NOMO-1 treated with DMSO at 0.1 percent for 48 hours (cell line): ENCODE measurements around the gene GGTLC1.

Experiments
- DNase-seq: peaks from one replicate; lab custom pipeline; 2025; ENCODE audit not compliant: unreplicated experiment; lab: John Stamatoyannopoulos, UW

The GGTLC1 gene

DNA sequence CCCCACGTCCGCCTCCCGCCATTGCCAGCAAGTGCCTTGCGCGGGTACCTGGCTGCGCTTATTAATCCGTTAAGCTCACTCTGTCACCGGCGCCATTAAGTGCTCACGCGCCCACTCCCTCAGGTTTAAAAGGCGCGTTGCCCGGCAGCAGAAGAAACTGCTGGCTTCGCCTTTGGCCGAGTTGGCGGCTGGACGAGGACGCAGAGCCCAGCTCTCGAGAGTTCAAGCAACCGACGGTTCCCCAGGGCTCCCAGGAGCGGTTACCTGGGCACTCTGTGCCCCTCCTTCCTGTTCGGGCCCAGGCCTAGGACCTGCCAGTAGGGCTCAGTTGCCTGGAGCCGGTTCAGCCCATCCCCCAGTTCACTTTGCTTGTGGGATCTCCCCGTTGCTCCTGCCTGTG lies at the start of gene GGTLC1:
TSS of gene GGTLC1 (minus strand) at position 219 of the 400 bp plus-strand sequence. CDS start 2,168 bp downstream, outside the sequence.
- DNase-seq, result no peak

DNA sequence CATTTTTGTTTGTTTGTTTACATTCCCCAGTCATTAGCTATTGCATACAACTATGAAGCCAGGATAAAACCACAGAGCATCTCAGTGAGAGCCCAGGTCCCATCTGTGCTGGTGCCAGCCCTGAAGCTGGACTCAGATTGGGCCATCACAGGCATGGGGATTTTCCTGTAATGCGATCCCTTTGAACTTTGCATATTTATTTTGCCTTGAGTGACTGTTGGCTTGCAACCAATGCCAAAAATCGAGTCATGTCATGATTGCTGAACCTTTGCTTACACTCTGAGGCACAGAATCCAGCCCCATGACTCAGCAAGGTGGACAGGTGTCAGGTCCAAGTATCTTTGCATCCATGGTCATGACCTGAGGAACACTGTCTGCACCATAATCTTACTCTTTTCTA lies 46.2 kb upstream of the GGTLC1 start:
- no peak for DNase-seq

DNA sequence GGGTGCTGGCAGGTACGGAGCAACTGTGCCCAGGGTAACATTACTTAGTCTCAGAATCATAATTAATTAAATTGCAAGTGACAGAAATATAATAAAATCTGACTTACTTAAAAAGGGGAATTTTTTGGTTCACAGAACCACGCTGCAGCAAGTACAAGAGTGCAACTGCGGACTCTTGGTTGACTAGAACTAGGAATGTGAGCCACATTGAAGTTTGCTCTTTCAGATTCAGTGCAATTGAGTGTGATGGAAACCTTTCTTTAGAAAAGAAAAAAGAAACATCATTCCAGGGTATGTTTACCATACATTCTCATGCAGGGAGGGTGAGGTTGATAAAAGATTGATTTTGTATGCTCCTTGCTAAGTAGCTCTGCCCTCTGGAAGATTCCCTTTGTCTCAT lies 45.0 kb upstream of the GGTLC1 start:
- DNase-seq, result no peak

DNA sequence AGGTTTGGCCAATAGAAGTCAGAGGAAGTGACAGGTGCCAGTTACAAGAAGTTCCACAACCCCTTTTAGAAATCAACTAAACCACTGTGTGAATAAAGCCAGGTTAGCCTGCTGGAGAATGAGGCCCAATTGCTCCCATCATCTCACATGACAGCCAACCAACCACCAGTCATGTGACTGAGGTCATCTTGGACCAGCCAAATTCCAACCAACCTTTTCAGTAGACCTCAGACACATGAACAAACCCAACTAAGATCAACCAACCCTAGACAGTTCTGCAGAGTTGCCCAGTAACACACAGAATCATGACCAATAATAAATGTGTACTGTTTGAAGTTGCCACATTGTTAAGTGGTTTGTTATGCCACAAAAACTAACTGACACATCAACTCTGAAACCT lies 44.6 kb upstream of the GGTLC1 start:
- DNase-seq, result no peak

DNA sequence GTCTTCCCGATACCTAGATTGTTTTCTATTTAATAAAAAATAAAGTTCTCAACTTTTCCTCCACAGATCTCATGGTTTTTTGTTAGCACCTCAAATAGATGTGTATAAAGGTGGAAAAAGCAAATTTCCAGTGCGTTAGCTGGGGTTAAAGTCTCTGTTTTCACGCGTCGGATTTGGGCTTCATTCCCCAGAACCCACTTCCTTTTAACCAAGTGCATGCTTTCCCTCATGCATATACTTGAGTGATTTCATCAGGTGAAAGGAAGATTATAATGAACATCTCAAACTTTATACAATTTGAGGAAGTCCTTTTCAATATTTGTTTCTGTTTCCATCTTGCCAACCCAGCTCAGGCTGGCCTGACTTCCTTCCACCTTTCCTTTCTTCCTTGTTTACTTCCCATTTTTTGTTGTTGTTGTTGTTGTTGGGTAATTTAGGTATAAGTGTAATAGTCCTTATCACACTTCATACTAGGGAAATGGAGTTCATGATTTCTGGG lies 43.9 kb upstream of the GGTLC1 start:
- no peak for DNase-seq

DNA sequence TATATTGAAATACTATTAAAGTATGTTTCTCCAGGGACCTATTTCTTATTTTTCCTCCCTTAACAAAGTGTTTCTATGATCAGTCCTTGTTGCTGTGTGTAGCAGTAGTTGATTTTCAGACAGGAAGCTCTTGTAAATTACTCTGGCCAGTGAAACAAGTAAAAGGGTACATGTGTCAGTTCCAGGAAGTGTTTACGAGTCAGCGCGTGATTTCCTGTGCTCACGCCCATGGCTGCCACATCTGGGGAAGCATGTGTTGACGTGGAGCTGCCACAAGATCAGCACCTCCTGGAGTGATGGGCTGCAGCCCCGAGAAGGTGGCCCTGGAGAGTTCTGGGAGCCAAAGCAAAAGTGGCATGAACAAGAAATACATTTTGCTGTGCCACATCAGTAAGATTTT lies 38.6 kb upstream of the GGTLC1 start:
- no peak for DNase-seq

DNA sequence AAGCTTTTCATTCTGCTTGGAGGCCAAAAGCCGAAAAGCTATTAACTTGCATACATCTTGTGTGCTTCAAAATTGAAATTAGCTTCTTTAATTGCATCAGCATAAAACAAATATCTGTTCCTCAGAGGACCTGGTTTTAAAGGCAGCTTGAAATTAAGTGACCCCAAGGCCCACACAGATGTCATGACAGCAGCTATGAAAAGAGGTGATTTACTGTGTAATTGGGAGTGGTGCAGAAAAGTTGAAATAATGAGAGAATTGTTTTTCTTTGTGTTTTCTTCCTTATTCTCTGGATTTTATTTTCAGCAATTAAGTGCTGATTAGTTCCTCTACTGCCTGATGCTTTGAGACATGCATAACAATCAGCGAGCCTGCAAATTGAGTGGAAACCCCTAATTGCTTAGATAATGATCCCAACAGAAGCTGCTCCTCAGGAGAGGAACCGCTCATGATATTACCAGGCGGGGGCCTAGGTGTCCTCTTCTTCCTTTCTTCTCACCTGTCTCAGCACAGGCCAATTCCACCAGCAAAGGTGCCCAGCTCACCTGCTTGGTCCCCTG lies 34.1 kb upstream of the GGTLC1 start:
- no peak for DNase-seq

DNA sequence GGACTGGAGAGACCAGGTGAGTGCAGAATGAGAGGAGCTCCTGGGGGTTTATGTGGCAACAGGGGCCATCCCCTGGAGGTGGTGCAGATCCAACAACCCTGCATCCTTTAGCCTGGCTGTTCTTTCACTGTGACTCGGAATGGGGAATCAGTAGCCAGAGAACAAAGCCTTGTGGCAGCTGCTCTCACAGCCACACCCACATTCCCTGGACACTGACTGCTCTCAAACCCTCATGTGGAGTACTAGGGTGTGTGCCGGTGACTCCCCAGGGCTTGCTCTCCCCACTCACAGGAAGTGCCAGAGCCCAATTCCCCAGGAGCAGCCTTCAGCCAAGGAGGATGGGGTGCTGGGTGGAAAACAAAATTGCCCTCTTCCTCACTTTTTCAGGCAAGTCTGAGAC lies 30.2 kb upstream of the GGTLC1 start:
- no peak for DNase-seq

DNA sequence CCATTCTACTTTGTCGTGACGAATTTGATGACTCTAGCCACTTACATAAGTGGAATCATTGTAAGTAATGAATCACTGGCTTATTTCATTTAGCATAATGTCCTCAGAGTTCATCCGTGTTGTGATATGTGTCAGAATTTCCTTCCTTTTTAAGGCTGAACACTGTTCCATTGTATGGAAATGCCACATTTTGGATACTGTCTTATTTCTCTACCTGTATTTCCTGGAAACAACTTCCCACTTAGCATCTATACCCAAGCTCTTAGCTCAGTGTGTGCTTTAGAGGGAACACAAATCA lies 28.8 kb upstream of the GGTLC1 start:
- DNase-seq, result no peak

DNA sequence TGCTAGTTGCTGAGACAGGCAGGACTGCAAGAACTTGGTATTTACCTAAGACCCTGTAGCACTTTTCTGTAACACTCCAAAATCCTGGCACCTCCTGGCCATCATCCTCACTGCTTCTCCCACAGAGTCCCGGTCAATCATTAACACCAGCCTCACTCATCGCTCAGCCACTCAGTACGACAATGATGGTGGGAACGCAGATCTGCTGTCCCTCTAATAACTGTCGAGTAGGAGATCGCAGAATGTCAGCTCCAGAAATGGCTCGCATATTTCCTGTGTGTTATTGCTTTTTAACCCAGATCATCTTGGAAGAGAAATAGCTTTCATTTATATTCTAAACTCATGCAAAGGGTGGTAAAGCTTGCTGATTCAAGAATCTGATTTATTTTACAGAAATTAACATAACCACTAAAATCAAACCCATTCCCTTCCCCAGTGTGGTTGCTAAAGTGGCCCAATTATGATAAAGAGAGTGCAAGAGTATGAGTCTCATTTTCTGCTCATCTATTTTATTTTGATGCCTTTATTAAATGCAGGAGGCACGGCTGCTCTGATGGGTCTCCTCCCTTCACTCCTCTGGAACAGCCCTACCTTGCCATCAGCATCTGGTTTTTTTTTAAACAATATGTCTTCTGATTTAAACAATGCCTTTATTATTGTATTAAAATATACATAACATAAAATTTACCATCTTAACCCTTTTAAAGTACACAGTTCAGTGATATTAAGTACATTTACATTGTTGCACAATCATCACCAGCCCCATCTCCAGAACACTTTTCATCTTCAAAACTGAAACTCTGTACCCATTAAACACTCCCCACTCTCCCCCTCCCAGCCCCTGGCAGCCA lies 28.3 kb upstream of the GGTLC1 start:
- DNase-seq, result no peak

DNA sequence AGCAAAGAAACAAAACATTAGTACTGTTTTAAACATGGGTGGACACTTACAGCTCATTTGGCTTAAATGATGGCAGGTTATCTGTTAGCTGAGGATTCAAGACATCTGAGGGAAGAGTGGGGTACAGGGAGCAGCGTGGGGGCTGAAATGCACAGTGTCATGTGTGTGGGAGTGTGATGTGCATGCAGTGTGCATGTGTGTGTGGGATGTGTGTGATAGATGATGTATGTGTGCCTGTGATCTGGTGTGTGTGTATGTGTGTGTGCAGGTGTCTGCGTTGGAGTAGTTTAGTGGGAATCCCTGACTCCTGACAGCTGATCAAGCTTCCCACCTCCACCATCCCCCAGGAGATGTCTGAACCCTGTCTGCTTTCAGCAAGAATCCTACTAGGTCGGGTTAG lies 25.4 kb upstream of the GGTLC1 start:
- DNase-seq, result no peak

DNA sequence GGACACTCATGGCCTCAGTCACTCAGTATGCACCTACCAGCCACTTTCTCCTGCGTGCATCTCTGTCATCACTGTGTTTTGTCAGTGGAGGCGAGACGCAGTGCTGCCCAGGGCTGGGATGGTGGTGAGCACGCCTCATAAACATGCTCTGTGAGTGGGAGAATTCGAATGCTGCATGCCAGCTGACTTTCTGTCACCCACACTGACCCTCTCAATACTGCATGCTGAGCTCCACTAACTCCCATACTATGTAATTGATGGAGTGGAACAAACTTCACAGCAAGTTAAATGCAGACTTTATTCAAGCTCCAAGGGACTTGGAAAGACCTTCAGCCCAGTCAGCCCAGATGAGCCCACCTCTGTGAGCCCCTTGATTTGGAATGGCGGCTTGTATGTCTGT lies 22.7 kb upstream of the GGTLC1 start:
- no peak for DNase-seq

DNA sequence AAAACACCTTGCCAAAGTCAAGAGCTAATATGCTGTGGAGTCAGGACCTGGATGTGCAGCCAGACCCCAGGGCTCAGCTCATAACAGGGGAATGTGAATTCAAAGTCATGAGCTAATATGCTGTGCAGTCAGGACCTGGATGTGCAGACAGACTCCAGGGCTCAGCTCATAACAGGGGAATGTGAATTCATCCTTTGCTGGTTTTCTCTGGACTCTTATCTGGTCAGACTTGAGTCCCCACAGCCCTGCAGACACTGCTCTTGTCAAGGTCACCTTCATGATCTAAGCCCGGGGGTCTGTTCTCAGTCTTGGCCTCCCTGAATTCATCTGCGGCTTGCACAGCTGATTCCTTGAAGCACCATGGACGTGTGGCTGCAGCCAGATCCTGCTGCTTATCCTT lies 19.2 kb upstream of the GGTLC1 start:
- DNase-seq, result no peak

DNA sequence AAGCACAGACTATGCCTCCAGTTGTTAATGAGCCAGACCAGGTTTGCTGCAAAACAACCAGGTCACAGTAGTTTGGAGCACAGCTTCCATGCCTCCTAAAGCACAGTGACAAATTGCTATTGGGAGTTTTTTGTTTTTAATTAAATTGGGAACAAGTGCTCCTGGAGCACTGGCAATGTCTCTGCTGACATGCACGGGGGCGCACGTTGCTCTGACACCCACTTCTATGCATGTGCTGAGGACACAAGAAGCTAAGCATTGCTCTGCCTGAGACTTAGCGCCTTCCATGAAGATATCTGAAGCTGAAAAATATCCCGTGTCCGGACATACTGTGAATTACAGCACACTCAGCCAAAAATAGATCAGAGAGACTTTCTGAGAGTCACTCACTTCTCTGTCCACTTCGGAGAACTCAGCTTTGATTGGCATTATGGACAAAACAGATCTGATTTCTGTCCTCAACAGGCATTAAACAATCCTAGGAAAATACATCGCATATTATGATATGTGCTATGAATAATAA lies 18.6 kb upstream of the GGTLC1 start:
- no peak for DNase-seq

DNA sequence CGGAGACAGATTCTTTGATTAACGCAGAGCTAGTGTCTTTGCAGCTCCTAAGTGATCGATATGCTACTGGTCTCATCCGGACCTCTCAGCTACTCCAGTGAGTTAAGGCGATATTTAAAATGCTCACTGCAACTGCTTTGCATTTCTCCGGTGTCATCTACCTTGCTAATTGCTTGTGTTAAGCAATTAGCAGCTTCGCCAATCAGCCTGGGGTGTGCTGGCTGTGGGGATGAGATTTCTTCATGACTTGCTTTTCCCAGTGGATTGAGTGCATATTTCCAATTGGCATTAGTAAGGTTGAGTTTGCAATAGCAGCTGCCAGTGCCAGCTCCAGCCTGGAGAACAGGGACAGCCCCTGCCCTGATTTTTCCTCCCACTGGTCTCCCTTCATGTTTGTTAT lies 18.0 kb upstream of the GGTLC1 start:
- DNase-seq, result no peak

DNA sequence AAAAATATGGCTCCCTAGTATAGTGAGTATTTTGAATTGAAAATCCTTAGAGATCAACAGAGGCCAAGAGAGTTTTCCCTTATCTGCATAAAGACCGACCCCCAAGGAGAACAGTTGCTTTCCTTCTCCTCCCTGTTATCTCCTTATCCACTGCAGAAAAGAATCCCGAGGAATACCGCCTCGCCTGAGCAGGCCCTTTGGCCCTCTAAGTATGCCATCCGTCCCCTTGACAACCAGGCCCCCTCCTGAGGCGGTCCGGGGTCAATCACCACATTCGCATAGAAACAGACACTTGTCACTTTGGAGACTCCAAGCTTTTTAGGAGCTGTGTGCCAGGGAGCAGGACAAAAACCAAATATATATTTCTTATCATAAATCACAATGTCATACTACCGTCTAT lies 15.9 kb upstream of the GGTLC1 start:
- no peak for DNase-seq

DNA sequence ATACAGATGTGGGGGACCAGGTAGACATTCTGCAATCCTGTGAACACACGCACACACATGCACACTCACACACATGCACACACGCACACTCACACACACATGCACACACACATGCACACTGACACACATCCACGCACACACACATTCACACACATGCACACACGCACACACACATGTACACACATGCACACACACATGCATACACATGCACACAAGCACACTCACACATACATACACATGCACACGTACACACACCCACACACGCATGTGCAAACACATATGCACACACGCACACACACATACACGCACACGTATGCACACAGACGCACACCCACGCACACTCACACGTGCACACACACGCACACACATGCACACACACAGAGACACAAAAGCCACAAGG lies 14.3 kb upstream of the GGTLC1 start:
- DNase-seq, result no peak

DNA sequence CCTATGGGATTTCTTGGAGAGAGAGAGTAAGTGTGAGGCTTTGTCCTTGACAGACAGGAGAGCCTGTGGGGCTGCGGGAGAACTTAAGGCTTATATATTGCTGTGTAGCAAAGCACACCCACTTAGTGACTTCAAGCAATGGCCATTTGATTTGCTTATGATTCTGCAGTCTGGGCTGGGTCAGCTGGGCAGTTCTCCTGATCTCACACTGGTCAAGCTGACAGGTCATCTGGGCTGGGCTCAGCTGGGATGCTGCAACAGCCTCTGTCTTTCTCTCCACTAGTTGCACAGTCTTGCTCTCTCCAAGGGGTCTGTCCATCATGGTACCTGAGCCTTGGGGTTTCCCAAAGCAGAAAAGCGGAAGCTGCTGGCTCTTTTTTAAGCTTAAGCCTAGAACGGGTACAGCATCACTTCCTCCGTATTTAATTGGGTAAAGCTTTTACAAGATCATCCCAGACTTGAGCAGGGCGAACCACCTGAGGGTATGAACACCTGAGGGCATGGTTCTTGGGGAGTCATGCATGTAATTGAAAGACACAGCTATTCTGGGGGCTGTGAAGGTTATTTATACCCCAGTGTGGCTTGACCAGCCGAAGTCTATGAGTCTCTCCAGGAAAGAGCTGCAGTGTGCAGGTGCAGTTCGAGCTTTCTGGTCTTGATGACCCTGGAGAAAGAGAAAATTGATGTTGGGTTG lies 13.3 kb upstream of the GGTLC1 start:
- no peak for DNase-seq

DNA sequence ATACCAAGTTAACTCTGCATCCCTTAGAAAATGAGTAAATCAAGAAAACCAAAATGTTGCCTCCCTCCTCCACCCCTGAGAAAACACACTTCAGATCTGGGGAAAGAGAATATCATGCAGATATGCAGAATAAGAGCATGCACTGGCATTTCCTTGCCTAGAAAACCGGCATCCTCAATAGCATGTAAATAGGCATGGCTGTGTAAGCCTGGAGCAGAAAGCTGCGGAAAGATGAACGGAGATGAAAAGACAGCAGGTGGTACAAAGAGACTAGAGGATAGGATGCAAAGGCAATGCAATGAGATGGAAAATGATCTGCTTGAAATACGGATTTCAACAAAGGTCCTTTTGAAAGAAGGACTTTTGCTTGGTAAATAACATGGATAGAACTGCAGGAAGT lies 10.3 kb upstream of the GGTLC1 start:
- DNase-seq, result no peak

DNA sequence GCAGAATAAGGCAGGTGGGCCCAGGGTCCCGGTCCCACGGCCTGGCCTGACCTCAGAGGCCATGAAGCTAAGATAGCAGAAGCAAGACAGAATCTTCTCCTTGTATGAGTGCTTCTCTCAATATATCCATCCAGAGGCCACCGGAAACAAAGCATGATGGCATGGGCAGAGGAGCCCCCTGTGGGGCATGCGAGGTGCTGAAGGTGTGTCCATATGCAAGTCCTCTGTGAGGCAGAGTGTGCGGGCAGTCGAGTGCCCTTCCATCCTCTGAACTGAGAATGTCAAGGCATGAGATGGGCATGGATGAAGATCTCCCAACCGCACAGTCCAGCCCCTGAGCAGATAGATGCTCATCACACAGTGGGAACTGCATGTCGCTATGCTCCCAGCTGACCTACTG lies 9.8 kb upstream of the GGTLC1 start:
- DNase-seq, result no peak

DNA sequence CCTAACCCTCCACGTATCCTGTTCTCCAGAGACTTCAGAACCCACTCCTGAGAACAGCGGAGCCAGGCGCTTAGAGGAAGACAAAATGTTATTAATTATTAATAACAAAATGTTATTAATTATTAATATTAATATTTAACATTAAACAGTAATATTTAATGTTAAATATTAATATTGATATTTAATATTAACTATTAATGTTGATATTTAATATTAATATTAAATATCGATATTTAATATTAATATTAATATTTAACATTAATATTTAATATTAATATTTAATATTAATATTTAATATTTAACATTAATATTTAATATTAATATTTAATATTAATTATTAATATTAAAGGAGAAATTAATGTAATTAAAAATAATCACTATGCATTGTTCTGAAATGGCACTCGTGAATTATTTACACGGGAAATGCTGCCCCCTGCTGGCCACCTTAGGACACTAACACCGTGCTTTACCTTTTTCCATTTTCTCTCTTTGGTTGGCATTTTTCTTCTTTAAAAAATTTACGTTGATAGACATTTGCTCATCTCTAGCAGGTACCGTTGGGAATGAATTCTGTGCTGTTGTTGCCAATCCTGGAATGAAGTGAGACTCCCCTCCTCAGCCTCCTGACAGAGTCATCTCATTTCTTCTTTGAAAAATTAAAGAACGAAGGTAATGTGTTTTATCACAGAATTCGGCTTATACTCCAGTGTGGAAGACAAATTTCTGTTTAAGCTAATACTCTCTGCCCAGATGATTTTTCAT lies 7.5 kb upstream of the GGTLC1 start:
- DNase-seq, result peak; percentile 3
